ENCODE results near the gene TIGAR.

The TIGAR gene

GRCh38 chr12:4307593-4308333 lies 13.2 kb upstream of the TIGAR start:
- peak; percentile 85 for FAIRE-seq

- no peak for FAIRE-seq
Observed at GRCh38 chr12:4308334-4308950, 12.6 kb upstream of the TIGAR start.

GRCh38 chr12:4311776-4312175 lies 9.2 kb upstream of the TIGAR start:
- no peak for FAIRE-seq

GRCh38 chr12:4312251-4312650 lies 8.8 kb upstream of the TIGAR start:
- no peak for FAIRE-seq

- no peak for FAIRE-seq
Observed at GRCh38 chr12:4320497-4320852, 538 bp upstream of the TIGAR start.

- FAIRE-seq: no peak
Observed at GRCh38 chr12:4322726-4323125, 1.7 kb downstream of the TIGAR start.

- FAIRE-seq: no peak
Observed at GRCh38 chr12:4323396-4323795, 2.4 kb downstream of the TIGAR start.

GRCh38 chr12:4324366-4324765 lies 3.4 kb downstream of the TIGAR start:
- FAIRE-seq: no peak

GRCh38 chr12:4325966-4326365 lies 5.0 kb downstream of the TIGAR start:
- no peak for FAIRE-seq

GRCh38 chr12:4327293-4327692 lies 6.3 kb downstream of the TIGAR start:
- no peak for FAIRE-seq

GRCh38 chr12:4330203-4330602 lies 9.2 kb downstream of the TIGAR start:
- FAIRE-seq: no peak

GRCh38 chr12:4331221-4331620 lies 10.2 kb downstream of the TIGAR start:
- no peak for FAIRE-seq

GRCh38 chr12:4331842-4332241 lies 10.8 kb downstream of the TIGAR start:
- no peak for FAIRE-seq

- FAIRE-seq: no peak
Observed at GRCh38 chr12:4346931-4347330, 25.9 kb downstream of the TIGAR start.

- no peak for FAIRE-seq
Observed at GRCh38 chr12:4353785-4354208, 32.8 kb downstream of the TIGAR start.

GRCh38 chr12:4355156-4356040 lies 34.4 kb downstream of the TIGAR start:
- FAIRE-seq: no peak

- no peak for FAIRE-seq
Observed at GRCh38 chr12:4356041-4356327, 35.0 kb downstream of the TIGAR start.

GRCh38 chr12:4366090-4366489 lies 45.1 kb downstream of the TIGAR start:
- FAIRE-seq: no peak

GRCh38 chr12:4369548-4369947 lies 48.5 kb downstream of the TIGAR start:
- FAIRE-seq: no peak

GRCh38 chr12:4370265-4370664 lies 49.3 kb downstream of the TIGAR start:
- FAIRE-seq: no peak

GRCh38 chr12:4372653-4373052 lies 51.6 kb downstream of the TIGAR start:
- FAIRE-seq: no peak

GRCh38 chr12:4375449-4375848 lies 54.4 kb downstream of the TIGAR start:
- FAIRE-seq: no peak

- FAIRE-seq: no peak
Observed at GRCh38 chr12:4378772-4379171, 57.8 kb downstream of the TIGAR start.

- FAIRE-seq: no peak
Observed at GRCh38 chr12:4379405-4379804, 58.4 kb downstream of the TIGAR start, which contains the start of gene FGF23. Gene FGF23 (minus strand): TSS chr12:4379712. CDS start chr12:4379582, 130 bp downstream.
